A549 (cell line): ENCODE data around the gene GALNT14. TPM values are rescaled to one million over a fixed set of nuclear protein-coding genes. Genes with fewer than 3 reads are reported as not detected.

Experiments
- ATAC-seq, 2 experiments: fragments of 200-7000 bp in 1 of 2; fragments of >200 bp in 1 of 2; cut with Nextera tagmentation in 1 of 2; cut with Tn5 transposase in 1 of 2; 3 replicates each; pipeline versions ENCODE4 v1.8.0 to v1.9.1; 2018 to 2020; ENCODE audit warnings: mild to moderate bottlenecking in 1 of 2, moderate library complexity in 1 of 2
- CTCF ChIA-PET: fragments of 300-600 bp; sonication (Branson Sonifier 250); formaldehyde crosslinking; extraction: SDS; loops from one replicate; lab custom pipeline; 2021; ENCODE audit warnings: antibody characterized with exemption, inconsistent platforms; lab: Yijun Ruan, JAX
- POLR2A ChIA-PET: fragments of 350-600 bp; formaldehyde crosslinking; extraction: SDS; loops from one replicate; lab custom pipeline; 2021; ENCODE audit warnings: antibody characterized with exemption, inconsistent platforms; lab: Yijun Ruan, JAX
- DNase-seq, 2 experiments: peaks; one replicate each; pipeline versions ENCODE4 v3.0.0 to v3.0.0-alpha.2; 2011 to 2016; ENCODE audit warnings: low read depth in 1 of 2, low spot score in 1 of 2
- FAIRE-seq: peaks from 2 replicates; lab custom pipeline; 2011; peaks lifted over from hg19 to GRCh38; lab: Jason Lieb, UNC
- H3K27ac ChIP-seq, 2 experiments: fragments of >200 bp; sonication (Bioruptor Twin); formaldehyde crosslinking; 3 replicates each; pipeline ENCODE4 v1.5.1; 2016 to 2017
- H3K4me1 ChIP-seq: fragments of >200 bp; sonication (Bioruptor Twin); formaldehyde crosslinking; 3 replicates; pipeline ENCODE4 v1.6.1; 2016
- H3K4me2 ChIP-seq: fragments of >200 bp; sonication (Bioruptor Twin); formaldehyde crosslinking; 3 replicates; pipeline ENCODE4 v1.6.1; 2016
- H3K4me3 ChIP-seq: fragments of >200 bp; sonication (Bioruptor Twin); formaldehyde crosslinking; 3 replicates; pipeline ENCODE4 v1.5.1; 2016
- H3K9me3 ChIP-seq: fragments of >200 bp; sonication (Bioruptor Twin); formaldehyde crosslinking; 3 replicates; pipeline ENCODE4 v1.6.1; 2016
- CBX2 ChIP-seq: fragments of 200-600 bp; sonication (generic); IDR thresholded peaks from 2 replicates; pipeline ENCODE4 v1.6.1; 2016; ENCODE audit warnings: low read depth, mild to moderate bottlenecking, borderline replicate concordance
- CBX8 ChIP-seq: fragments of 200-600 bp; sonication (generic); IDR thresholded peaks from 2 replicates; pipeline ENCODE4 v1.6.1; 2016
- CHD4 ChIP-seq: fragments of 200-600 bp; sonication (generic); IDR thresholded peaks from 2 replicates; pipeline ENCODE4 v1.6.1; 2016; ENCODE audit warnings: antibody characterized with exemption, mild to moderate bottlenecking, borderline replicate concordance
- EHF ChIP-seq: fragments of 250-450 bp; sonication (Bioruptor Pico); IDR thresholded peaks from 2 replicates; pipeline ENCODE4 v1.5.0; 2020; ENCODE audit warnings: mild to moderate bottlenecking
- EHMT2 ChIP-seq: fragments of 200-600 bp; sonication (generic); IDR thresholded peaks from 2 replicates; pipeline ENCODE4 v1.6.1; 2016; ENCODE audit warnings: antibody characterized with exemption, low read depth, mild to moderate bottlenecking, moderate library complexity
- FOSL2 ChIP-seq, 2 experiments: fragments of 450-650 bp in 1 of 2; fragments of >200 bp in 1 of 2; sonication (Bioruptor Twin) in 1 of 2; formaldehyde crosslinking; IDR thresholded peaks; 2 replicates each; pipeline versions ENCODE4 v1.5.0 to v1.6.1; 2016 to 2020; ENCODE audit warnings: mild to moderate bottlenecking in 1 of 2, moderate library complexity in 1 of 2
- FOXS1 ChIP-seq: fragments of 250-450 bp; sonication (Bioruptor Pico); IDR thresholded peaks from 2 replicates; pipeline ENCODE4 v1.5.0; 2020; ENCODE audit warnings: mild to moderate bottlenecking, moderate library complexity
- GATA3 ChIP-seq: IDR thresholded peaks from 2 replicates; pipeline ENCODE4 v1.6.1; 2012; ENCODE audit warnings: borderline replicate concordance
- JUN ChIP-seq, 2 experiments: fragments of >200 bp; sonication (Bioruptor Twin); formaldehyde crosslinking; IDR thresholded peaks; 2 replicates in 1 of 2; 3 replicates in 1 of 2; pipeline ENCODE4 v1.6.1; 2016 to 2017
- JUNB ChIP-seq: fragments of >200 bp; sonication (Bioruptor Twin); formaldehyde crosslinking; IDR thresholded peaks from 2 replicates; pipeline ENCODE4 v1.6.1; 2016
- KDM1A ChIP-seq: fragments of 200-600 bp; sonication (generic); IDR thresholded peaks from 2 replicates; pipeline ENCODE4 v1.6.1; 2016; ENCODE audit warnings: low read depth, mild to moderate bottlenecking
- NFE2L2 ChIP-seq: fragments of 150-350 bp; conservative IDR thresholded peaks from 2 replicates; pipeline ENCODE4 v1.6.1; 2014; ENCODE audit warnings: low read length
- RAD21 ChIP-seq, 2 experiments: fragments of >200 bp in 1 of 2; sonication (Bioruptor Twin) in 1 of 2; formaldehyde crosslinking in 1 of 2; IDR thresholded peaks in 1 of 2; conservative IDR thresholded peaks in 1 of 2; 2 replicates in 1 of 2; 3 replicates in 1 of 2; pipeline ENCODE4 v1.6.1; 2012 to 2018; ENCODE audit warnings: inconsistent platforms in 1 of 2
- SREBF2 ChIP-seq: fragments of 450-650 bp; IDR thresholded peaks from 2 replicates; pipeline ENCODE4 v1.6.1; 2014; ENCODE audit warnings: mild to moderate bottlenecking, moderate library complexity
- TFCP2L1 ChIP-seq: fragments of 250-450 bp; sonication (Bioruptor Pico); IDR thresholded peaks from 2 replicates; pipeline ENCODE4 v1.5.0; 2021; ENCODE audit warnings: mild to moderate bottlenecking
- ZC3H11A ChIP-seq: fragments of 450-650 bp; IDR thresholded peaks from 2 replicates; pipeline ENCODE4 v1.6.1; 2014; ENCODE audit warnings: antibody characterized with exemption, mild to moderate bottlenecking
- WGBS: methylation state at CpG from one replicate; pipeline ENCODE4 v1.1.6; 2017; ENCODE audit errors: missing lambda C conversion rate; 5-methylcytosine and 5-hydroxymethylcytosine counted together
- polyA plus RNA-seq, 4 experiments: library from polyadenylated mRNA; depleted of rRNA in 3 of 4; stranded (reverse); fragments of >200 nt; fragmentation: RNase III in 1 of 4; extraction: RNeasy Plus Mini Kit Qiagen cat#74134 plus additional on column Dnase treatment in 1 of 4; gene quantifications; 2 replicates in 3 of 4; 3 replicates in 1 of 4; pipeline ENCODE4 v1.2.3, GENCODE V29; 2011 to 2017
- TF ChIP-seq, protein P1 (sequence below): fragments of 200-600 bp; sonication (generic); IDR thresholded peaks from 2 replicates; pipeline ENCODE4 v1.6.1; 2016; ENCODE audit warnings: antibody characterized with exemption, mild to moderate bottlenecking, moderate library complexity
- TF ChIP-seq, protein P2 (sequence below): IDR thresholded peaks from 2 replicates; pipeline ENCODE4 v1.6.1; 2012; ENCODE audit warnings: low read depth, borderline replicate concordance
- TF ChIP-seq, protein P3 (sequence below): fragments of 450-650 bp; IDR thresholded peaks from 2 replicates; pipeline ENCODE4 v1.6.1; 2014; ENCODE audit warnings: antibody characterized with exemption
- TF ChIP-seq, protein P4 (sequence below): fragments of 250-450 bp; sonication (Bioruptor Pico); IDR thresholded peaks from 2 replicates; pipeline ENCODE4 v1.5.0; 2021; ENCODE audit warnings: mild to moderate bottlenecking, moderate library complexity, borderline replicate concordance

The GALNT14 gene
- polyA plus RNA-seq, 2 of the 4 experiments (the other 2 are of a cell fraction): 34.4 to 38.3 TPM

DNA sequence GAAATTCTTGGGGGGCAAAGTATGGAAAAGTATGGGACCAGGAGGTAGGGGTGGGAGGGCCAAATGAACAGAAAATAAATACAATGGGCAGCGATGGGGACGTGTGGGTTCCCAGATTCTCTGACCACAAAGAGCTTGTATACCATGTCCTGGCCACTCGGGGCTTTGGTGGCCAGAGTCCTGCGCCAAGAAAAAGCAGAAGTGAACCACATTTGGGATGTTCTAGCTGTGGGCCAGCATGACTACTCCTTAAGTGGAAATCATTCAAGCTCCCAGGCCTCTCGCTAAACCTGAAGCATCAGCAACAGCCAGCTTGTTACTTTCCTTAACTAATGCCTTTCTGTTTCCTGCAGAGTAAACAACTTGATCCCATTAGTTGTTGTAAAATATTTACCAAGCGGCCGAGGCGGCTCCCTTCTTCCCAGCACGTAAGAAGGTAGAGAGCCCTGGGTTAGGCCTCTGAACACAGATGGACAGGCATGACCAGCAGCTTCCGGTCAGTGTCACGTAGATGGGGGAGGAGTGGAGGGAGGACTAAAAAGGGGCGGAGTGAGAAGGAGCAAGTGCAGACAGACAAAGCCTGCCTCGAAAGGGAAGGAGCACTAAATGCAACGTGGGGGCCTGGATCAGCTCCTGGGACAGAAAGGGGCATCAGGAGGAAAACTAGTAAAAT, 88.2 kb downstream of the GALNT14 start:
- no peak for ATAC-seq
- no peak for DNase-seq
- TF ChIP-seq NFE2L2 (no peak), CHD4 (no peak), RAD21 (conservative IDR thresholded peaks at IDR 0.05 in 1 of 2, IDR thresholded peaks at IDR 0.05 in 1 of 2) (no peak)
- POLR2A ChIA-PET: no interaction called here
- no peaks in the 10 kb centered on the region for H3K9me3 ChIP-seq
- H3K4me3 ChIP-seq: no peak overlapping the region
- H3K4me2 ChIP-seq: no peak overlapping the region
- FAIRE-seq: no peak
- H3K4me1 ChIP-seq: no peaks in the 10 kb centered on the region
- WGBS: 82% methylated on average over 14 of the region's 14 CpGs
- H3K27ac ChIP-seq: no peak overlapping the region
- CTCF ChIA-PET: interaction anchor here (0.6 to 2.3 kb wide), 5 partner anchors 9 to 88 kb away, joined by 3 to 7 read pairs (median 4); partner anchors contain the start of gene GALNT14

DNA sequence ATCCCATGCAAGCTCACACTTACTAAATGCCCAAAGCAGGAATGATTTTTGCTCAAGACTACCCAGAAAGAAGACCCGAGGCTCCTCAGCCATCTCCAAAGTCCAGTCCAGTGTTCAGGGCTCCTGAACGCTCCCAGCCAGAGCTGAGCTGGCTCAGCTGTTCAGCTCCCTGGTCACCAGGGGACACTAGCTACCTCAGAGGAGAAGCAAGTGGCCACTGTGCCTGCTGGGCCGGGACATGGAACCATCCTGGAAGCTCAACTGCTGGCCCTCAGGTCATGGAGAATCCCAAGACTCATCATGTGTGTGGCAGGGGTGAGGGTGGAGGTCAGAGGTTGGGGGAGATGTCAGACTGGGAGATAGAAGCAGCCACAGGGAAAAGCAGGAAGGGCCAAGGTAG, 89.0 kb downstream of the GALNT14 start:
- no peak for TF ChIP-seq NFE2L2
- TF ChIP-seq GATA3: no peak
- no peak for TF ChIP-seq JUN (IDR thresholded peaks at IDR 0.05)
- no peak for TF ChIP-seq CBX2
- TF ChIP-seq EHMT2: no peak
- TF ChIP-seq TFCP2L1 (CRISPR knock-in tag): no peak
- TF ChIP-seq, protein P1, sequence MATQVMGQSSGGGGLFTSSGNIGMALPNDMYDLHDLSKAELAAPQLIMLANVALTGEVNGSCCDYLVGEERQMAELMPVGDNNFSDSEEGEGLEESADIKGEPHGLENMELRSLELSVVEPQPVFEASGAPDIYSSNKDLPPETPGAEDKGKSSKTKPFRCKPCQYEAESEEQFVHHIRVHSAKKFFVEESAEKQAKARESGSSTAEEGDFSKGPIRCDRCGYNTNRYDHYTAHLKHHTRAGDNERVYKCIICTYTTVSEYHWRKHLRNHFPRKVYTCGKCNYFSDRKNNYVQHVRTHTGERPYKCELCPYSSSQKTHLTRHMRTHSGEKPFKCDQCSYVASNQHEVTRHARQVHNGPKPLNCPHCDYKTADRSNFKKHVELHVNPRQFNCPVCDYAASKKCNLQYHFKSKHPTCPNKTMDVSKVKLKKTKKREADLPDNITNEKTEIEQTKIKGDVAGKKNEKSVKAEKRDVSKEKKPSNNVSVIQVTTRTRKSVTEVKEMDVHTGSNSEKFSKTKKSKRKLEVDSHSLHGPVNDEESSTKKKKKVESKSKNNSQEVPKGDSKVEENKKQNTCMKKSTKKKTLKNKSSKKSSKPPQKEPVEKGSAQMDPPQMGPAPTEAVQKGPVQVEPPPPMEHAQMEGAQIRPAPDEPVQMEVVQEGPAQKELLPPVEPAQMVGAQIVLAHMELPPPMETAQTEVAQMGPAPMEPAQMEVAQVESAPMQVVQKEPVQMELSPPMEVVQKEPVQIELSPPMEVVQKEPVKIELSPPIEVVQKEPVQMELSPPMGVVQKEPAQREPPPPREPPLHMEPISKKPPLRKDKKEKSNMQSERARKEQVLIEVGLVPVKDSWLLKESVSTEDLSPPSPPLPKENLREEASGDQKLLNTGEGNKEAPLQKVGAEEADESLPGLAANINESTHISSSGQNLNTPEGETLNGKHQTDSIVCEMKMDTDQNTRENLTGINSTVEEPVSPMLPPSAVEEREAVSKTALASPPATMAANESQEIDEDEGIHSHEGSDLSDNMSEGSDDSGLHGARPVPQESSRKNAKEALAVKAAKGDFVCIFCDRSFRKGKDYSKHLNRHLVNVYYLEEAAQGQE: no peak
- no peak for TF ChIP-seq JUNB
- no peak for TF ChIP-seq KDM1A
- no peak for TF ChIP-seq EHF
- TF ChIP-seq, protein P2, sequence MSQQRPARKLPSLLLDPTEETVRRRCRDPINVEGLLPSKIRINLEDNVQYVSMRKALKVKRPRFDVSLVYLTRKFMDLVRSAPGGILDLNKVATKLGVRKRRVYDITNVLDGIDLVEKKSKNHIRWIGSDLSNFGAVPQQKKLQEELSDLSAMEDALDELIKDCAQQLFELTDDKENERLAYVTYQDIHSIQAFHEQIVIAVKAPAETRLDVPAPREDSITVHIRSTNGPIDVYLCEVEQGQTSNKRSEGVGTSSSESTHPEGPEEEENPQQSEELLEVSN: no peak
- TF ChIP-seq, protein P3, sequence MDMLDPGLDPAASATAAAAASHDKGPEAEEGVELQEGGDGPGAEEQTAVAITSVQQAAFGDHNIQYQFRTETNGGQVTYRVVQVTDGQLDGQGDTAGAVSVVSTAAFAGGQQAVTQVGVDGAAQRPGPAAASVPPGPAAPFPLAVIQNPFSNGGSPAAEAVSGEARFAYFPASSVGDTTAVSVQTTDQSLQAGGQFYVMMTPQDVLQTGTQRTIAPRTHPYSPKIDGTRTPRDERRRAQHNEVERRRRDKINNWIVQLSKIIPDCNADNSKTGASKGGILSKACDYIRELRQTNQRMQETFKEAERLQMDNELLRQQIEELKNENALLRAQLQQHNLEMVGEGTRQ: no peak
- TF ChIP-seq ZC3H11A: no peak
- no peak for TF ChIP-seq FOSL2 (IDR thresholded peaks at IDR 0.05)
- no peak for TF ChIP-seq FOSL2 (CRISPR knock-in tag; IDR thresholded peaks at IDR 0.05)
- TF ChIP-seq, protein P4, sequence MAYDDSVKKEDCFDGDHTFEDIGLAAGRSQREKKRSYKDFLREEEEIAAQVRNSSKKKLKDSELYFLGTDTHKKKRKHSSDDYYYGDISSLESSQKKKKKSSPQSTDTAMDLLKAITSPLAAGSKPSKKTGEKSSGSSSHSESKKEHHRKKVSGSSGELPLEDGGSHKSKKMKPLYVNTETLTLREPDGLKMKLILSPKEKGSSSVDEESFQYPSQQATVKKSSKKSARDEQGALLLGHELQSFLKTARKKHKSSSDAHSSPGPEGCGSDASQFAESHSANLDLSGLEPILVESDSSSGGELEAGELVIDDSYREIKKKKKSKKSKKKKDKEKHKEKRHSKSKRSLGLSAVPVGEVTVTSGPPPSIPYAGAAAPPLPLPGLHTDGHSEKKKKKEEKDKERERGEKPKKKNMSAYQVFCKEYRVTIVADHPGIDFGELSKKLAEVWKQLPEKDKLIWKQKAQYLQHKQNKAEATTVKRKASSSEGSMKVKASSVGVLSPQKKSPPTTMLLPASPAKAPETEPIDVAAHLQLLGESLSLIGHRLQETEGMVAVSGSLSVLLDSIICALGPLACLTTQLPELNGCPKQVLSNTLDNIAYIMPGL (CRISPR knock-in tag): no peak
- no peak for TF ChIP-seq CBX8
- TF ChIP-seq SREBF2: no peak
- TF ChIP-seq FOXS1: no peak
- Histone ChIP-seq H3K4me2 (no peak overlapping the region), H3K27ac (no peak overlapping the region), H3K4me1 (no peaks in the 10 kb centered on the region), H3K9me3 (no peaks in the 10 kb centered on the region), H3K4me3 (no peak overlapping the region)
- 62% methylated on average over 3 of the region's 3 CpGs for WGBS
- DNase-seq (no peak), ATAC-seq (peak in 1 of 2 experiments; percentile 32; a peak in 1 of 6 replicates), FAIRE-seq (no peak)
- ChIA-PET POLR2A (no interaction called here), CTCF (interaction anchor here (1.2 to 2.3 kb wide), 3 partner anchors 15 to 89 kb away, joined by 3 to 7 read pairs (median 4); partner anchors contain the start of gene GALNT14)
